GM12892 (cell line): Measurements from ENCODE around the gene RGS9.

ENCODE experiments used
- DNase-seq: peaks from one replicate; pipeline ENCODE4 v3.0.0; 2011; ENCODE audit not compliant: insufficient read length
- FAIRE-seq: peaks from 2 replicates; lab custom pipeline; 2011; peaks lifted over from hg19 to GRCh38; lab: Jason Lieb, UNC
- POLR2A ChIP-seq: IDR thresholded peaks from 2 replicates; pipeline ENCODE4 v1.6.1; 2011; ENCODE audit warnings: low read depth, low read length, control low read depth
- POLR2AphosphoS5 ChIP-seq: IDR thresholded peaks from 2 replicates; pipeline ENCODE4 v1.6.1; 2011; ENCODE audit warnings: low read depth, low read length, control low read depth
- TAF1 ChIP-seq: IDR thresholded peaks from 2 replicates; pipeline ENCODE4 v1.6.1; 2011; ENCODE audit warnings: low read depth, mild to moderate bottlenecking, control low read depth, low read length, borderline replicate concordance

RGS9 gene

GRCh38 chr17:65231662-65232335 is 94.6 kb downstream of the RGS9 start:
- no peak for FAIRE-seq
- peak; percentile 54 for DNase-seq
- TF ChIP-seq POLR2AphosphoS5 (no peak), TAF1 (no peak), POLR2A (no peak)

- TF ChIP-seq POLR2A (no peak), TAF1 (no peak), POLR2AphosphoS5 (no peak)
- DNase-seq (no peak), FAIRE-seq (no peak)
Measured at GRCh38 chr17:65235284-65235683, 98.1 kb downstream of the RGS9 start.

DNA sequence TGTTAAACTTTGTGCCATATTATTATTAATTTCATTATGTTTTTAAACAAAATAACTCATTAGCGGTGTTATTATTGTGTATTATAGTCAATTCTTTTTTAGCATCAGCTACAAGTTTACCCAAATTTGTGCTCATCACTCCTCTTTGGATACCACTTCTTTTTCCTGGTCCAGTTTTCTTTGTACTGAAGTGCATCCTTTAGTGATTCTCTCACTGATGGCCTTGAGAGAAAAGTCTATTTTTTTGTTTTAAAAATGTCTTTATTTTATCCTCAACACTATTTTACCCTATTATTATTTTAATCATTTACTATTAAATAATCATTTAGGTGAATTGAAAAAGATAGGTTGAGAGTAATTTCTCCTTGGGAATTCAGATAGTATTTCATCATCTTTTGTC is 99.2 kb downstream of the RGS9 start:
- FAIRE-seq (no peak), DNase-seq (no peak)
- TF ChIP-seq POLR2A (no peak), POLR2AphosphoS5 (no peak), TAF1 (no peak)

GRCh38 chr17:65243838-65244625 is 106.9 kb downstream of the RGS9 start:
- no peak for TF ChIP-seq POLR2AphosphoS5
- no peak for TF ChIP-seq POLR2A
- TF ChIP-seq TAF1: no peak
- no peak for DNase-seq
- FAIRE-seq: no peak

DNA sequence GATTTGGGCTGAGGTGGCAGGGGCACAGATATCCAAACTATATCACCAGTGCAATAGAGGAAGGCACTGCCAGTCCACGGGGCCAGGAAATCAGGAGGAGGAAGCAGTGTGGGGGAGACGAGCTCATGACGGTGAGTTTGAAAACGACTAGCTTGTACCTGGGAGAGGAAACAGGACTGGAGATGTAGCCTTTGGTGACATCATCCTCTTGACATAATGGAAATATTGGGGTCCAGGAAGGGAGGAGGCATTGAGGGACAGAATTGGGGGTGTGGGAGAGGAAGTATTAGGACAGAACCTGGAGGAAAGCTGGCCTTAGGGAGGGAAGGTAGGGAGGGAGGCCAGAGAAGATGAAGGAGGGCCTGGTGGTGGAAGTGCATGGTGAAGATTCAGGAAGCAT is 109.1 kb downstream of the RGS9 start:
- FAIRE-seq: no peak
- TF ChIP-seq POLR2AphosphoS5 (no peak), POLR2A (no peak), TAF1 (no peak)
- DNase-seq: no peak

- FAIRE-seq: no peak
- TF ChIP-seq POLR2AphosphoS5: no peak
- no peak for DNase-seq
Measured at GRCh38 chr17:65249774-65250173, 112.6 kb downstream of the RGS9 start.

DNA sequence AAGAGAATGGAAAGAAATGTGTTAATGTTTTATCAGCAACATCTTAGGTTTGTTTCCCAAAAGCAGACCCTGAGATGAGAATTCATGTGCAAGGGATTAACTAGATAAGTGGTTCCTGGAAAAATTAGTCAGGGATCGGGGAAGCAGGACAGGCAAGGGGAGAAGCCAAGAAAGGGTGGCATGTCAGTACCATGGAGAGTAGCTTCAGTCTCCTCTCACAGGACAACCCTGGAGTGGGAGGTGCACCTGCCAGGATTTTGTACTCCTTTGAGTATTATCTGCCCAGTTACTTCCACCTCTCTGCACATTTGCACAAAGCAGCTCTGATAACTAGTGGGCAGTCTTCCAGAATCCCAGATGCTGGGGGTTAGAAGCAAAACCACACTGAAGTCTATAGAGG is 117.0 kb downstream of the RGS9 start:
- TF ChIP-seq POLR2A (no peak), TAF1 (no peak), POLR2AphosphoS5 (no peak)
- DNase-seq (no peak), FAIRE-seq (no peak)

DNA sequence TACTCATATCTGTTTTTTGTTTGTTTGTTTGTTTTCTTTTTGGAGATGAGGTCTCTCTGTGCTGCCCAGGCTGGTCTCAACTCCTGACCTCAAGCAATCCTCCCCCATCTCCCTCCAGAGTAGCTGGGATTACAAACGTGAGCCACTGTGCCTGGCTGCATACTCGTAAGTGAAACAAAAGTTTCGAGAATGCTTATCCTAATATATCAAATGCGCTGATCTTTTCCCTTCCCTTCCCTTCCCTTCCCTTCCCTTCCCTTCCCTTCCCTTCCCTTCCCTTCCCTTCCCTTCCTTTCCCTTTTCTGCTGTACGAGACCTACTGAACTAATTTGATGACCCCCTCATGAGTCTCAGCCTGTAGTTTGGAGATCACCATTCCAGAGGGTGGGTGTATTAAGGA is 122.1 kb downstream of the RGS9 start:
- DNase-seq: no peak
- no peak for FAIRE-seq
- TF ChIP-seq POLR2AphosphoS5: no peak
- no peak for TF ChIP-seq TAF1
- TF ChIP-seq POLR2A: no peak

DNA sequence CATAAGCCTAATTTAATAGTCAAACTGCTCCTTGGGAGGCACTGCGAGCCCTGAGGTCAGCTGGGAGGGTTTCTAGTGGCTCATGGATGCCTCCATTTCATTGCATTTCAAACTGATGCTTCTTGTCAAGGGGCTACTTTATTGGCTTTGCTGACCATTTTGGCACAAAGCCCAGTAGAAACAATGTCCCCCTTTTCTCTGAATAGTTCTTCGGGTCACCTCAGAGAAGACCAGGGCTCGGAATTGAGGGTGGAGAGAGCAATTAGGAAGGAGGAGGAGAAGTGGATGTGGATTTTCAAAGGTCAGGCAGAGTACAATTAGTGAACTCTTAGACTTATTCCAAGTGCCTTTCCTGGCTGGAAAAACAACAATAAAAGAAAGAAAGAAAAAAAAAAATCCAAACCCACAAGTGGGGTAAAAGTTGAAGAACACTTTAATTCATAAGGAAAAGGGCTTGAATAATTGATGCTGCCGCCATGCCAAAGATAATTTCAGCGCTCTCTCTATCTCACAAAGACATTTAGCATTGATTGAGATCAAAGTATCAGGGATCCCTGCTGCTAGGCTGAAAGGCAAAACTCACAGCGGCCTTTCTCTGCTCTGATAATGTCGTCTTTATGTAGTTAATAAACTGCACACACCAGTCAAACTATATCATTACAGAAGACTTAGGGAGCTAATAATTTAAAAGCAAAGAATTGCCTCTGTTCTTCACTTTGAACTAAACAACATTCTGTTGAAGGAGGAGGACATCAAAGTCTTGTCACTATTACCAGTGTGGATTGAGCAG is 122.7 kb downstream of the RGS9 start:
- DNase-seq (no peak), FAIRE-seq (no peak)
- no peak for TF ChIP-seq POLR2A
- no peak for TF ChIP-seq POLR2AphosphoS5
- TF ChIP-seq TAF1: no peak

DNA sequence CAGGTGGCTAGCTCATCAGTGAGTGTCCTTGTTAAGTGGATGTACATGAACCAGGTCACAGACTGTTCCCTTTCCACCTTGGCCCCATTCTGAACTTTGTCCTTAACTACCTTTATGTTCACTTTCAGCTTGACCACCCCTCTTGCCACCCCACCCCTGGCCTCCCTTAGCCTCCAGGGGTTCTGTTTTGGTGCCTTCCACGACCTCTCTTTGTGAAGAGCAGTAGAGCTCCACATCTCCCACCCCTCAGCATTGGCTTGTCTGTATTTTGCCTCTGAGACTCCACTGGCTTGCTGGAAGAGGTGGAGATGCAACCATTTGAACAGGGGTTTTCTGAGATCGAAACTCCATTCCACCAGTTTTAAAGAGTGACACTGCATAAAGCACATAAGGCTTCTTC is 123.5 kb downstream of the RGS9 start:
- FAIRE-seq (no peak), DNase-seq (no peak)
- TF ChIP-seq POLR2A (no peak), POLR2AphosphoS5 (no peak), TAF1 (no peak)

DNA sequence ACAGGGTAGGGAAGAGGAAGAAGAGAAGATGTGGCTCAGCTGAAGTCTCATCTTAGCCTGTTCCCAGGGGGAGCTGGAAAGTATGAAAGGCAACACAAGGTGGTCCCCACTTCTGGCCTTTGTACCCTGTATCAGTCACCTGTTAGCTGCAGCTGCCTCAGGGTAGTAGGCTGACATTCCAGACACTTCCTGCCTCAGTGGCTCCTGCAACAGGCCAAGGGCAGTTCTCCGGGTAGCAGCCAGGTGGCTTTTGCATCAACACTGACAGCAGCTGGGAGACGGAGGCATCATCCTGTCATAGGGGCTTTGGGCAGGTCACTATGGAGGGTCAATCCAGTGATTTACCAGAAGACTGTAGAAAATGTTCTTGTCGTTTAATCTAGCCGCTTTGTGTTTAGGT is 124.0 kb downstream of the RGS9 start:
- DNase-seq (no peak), FAIRE-seq (no peak)
- TF ChIP-seq POLR2A (no peak), TAF1 (no peak), POLR2AphosphoS5 (no peak)

DNA sequence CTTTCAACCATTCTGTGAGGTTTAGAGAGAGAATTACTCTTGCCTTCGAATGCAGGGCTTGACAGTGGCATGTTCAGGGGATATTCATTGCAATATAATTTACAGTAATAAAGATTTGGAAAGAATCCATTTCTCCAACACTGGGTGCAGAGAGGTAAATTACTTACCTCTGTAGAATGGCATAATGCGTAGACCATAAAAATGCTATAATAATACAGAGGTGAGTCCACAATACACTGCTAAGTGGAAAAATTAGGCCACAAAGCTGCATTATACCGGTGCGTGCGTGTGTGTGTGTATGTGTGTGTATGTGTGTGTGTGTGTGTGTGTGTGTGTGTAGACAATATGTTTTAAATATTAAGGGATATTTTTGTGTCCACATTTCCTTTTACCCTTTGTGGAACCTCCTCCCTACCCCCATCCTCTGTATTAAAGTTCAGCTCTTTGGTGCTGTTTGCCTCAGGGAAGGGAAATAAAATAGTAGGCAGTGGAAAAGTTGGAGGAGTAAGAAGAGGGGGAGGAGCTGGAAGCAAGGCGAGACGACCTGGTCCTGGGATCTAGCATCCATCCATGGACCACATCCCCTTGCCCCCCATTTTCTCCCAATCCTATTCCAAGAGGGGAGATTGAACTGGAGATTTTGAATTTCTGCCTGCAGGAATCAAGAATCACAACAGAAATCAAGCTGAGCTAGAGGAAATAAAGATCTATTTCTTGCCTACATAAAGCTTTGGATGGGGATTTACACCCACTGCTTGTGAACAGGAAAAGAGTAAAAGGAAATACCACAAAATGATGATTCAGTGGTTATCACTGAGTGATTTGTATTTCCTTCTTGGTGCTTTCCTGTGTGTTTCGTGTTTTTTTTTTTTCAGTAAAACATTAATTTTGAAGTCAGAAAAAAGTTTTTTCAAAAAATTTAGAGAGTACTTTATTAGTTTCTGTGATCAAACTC is 124.8 kb downstream of the RGS9 start:
- no peak for FAIRE-seq
- no peak for DNase-seq
- TF ChIP-seq POLR2AphosphoS5 (no peak), TAF1 (no peak), POLR2A (no peak)
